NOMO-1 (cell line): Measurements from ENCODE around the gene ACTL6B.

ENCODE experiments used
- DNase-seq, 2 experiments: peaks; one replicate each; lab custom pipeline; 2025; ENCODE audit not compliant: unreplicated experiment in 2 of 2; lab: John Stamatoyannopoulos, UW

The ACTL6B gene

GRCh38 chr7:100603726-100604027, 52.6 kb downstream of the ACTL6B start:
- DNase-seq = peak in 1 of 2 experiments; percentile 8

- no peak for DNase-seq
Measured at GRCh38 chr7:100602889-100603725, 53.1 kb downstream of the ACTL6B start.

DNA sequence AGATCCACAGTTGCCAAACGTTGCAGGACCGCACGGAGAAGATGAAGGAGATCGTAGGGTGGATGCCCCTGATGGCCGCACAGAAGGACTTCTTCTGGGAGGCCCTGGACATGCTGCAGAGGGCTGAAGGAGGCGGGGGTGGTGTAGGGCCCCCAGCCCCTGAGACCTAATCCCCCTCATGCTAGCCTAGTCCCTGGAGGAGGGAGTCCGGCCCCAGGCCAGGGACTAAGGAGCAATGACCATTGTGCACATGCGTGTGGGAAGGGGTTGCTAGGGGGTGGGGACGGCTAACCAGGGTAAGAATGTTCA, 55.6 kb downstream of the ACTL6B start:
- DNase-seq = no peak

GRCh38 chr7:100599911-100600729, 56.1 kb downstream of the ACTL6B start:
- DNase-seq = no peak

GRCh38 chr7:100598425-100598824, 57.8 kb downstream of the ACTL6B start:
- no peak for DNase-seq

- DNase-seq = no peak
Measured at GRCh38 chr7:100595188-100595587, 61.1 kb downstream of the ACTL6B start.
